Measurements from ENCODE around the gene COMP. TPM values are rescaled to one million over a fixed set of nuclear protein-coding genes. Genes with fewer than 3 reads are reported as not detected.
"Not testable (repeated sequence)": the region's sequence is repeated elsewhere in the genome, so short reads cannot be mapped to it uniquely, and the experiment has no call there.

COMP gene
- total and polyA plus RNA-seq, 2 donors (not counting 1 experiment from before 2014, with no cell fraction given): not detected

GRCh38 chr19:18735752-18736151, 55.4 kb downstream of the COMP start:
- CTCF ChIA-PET: no interaction called here
- H3K4me3 Mint-ChIP-seq: no peak overlapping the region
- Histone ChIP-seq H3K27ac (ENCODE audit: low read length in 2 of 2) (no peak overlapping the region), H2AFZ (ENCODE audit: insufficient read depth, low read depth, low read length, poor library complexity, severe bottlenecking) (no peak overlapping the region), H3K4me3 (ENCODE audit: control extremely low read depth in 1 of 5, extremely low read depth in 1 of 5, insufficient read depth in 1 of 5, low read depth in 2 of 5, low read length in 4 of 5) (no peak overlapping the region), H3K36me3 (replicated peaks in 1 of 2; ENCODE audit: control extremely low read depth in 1 of 2, control insufficient read depth in 1 of 2, extremely low read depth in 1 of 2, insufficient read depth in 2 of 2, low read length in 1 of 2) (peaks cover 0 to 5% of the 10 kb centered on the region in 2 experiments), H3K79me2 (ENCODE audit: control insufficient read depth, insufficient read depth, low read length) (peaks cover 35% of the 10 kb centered on the region), H3K4me1 (ENCODE audit: control insufficient read depth in 2 of 2, insufficient read depth in 2 of 2, low read length in 2 of 2) (no peaks in the 10 kb centered on the region), H4K20me1 (ENCODE audit: control insufficient read depth, insufficient read depth, low read length, poor library complexity, severe bottlenecking) (peaks cover 80% of the 10 kb centered on the region), H3K27me3 (replicated peaks in 1 of 4; ENCODE audit: control extremely low read depth in 1 of 4, control insufficient read depth in 3 of 4, insufficient read depth in 4 of 4, low read length in 3 of 4) (no peaks in the 10 kb centered on the region), H3K9me3 (ENCODE audit: control extremely low read depth in 1 of 3, control insufficient read depth in 2 of 3, insufficient read depth in 1 of 3, low read length in 2 of 3) (no peaks in the 10 kb centered on the region), H3K9ac (ENCODE audit: low read length) (no peak overlapping the region), H3K4me2 (replicated peaks; ENCODE audit: low read depth, low read length, poor library complexity, severe bottlenecking) (no peak overlapping the region)
- no peaks in the 10 kb centered on the region for H3K27me3 Mint-ChIP-seq
- no peaks in the 10 kb centered on the region for H3K9me3 Mint-ChIP-seq (ENCODE audit: insufficient read depth)
- ATAC-seq (ENCODE audit: low read depth) (no peak), DNase-seq (no peak)
- peaks cover 4% of the 10 kb centered on the region for H3K4me1 Mint-ChIP-seq
- POLR2A ChIA-PET: no interaction called here
- no peak for TF ChIP-seq EZH2 (IDR thresholded peaks at IDR 0.05; ENCODE audit: borderline replicate concordance, insufficient read depth, low read depth, low read length, poor library complexity, severe bottlenecking)
- no peak for TF ChIP-seq CTCF (IDR thresholded peaks at IDR 0.05)
- intact Hi-C loops (cut with micrococcal nuclease): no loop called here
- 86% methylated on average over 9 of the region's 9 CpGs for WGBS (ENCODE audit: insufficient coverage)
- no peak overlapping the region for H3K27ac Mint-ChIP-seq

GRCh38 chr19:18735324-18735723, 55.8 kb downstream of the COMP start:
- ATAC-seq (ENCODE audit: low read depth) (no peak), DNase-seq (no peak)
- H3K27ac ChIP-seq (ENCODE audit: low read length in 2 of 2): no peak overlapping the region
- Mint-ChIP-seq H3K27me3 (no peaks in the 10 kb centered on the region), H3K9me3 (ENCODE audit: insufficient read depth) (no peaks in the 10 kb centered on the region), H3K27ac (no peak overlapping the region), H3K4me1 (peaks cover 4% of the 10 kb centered on the region), H3K4me3 (no peak overlapping the region)
- no peak overlapping the region for H3K4me3 ChIP-seq (ENCODE audit: control extremely low read depth in 1 of 5, extremely low read depth in 1 of 5, insufficient read depth in 1 of 5, low read depth in 2 of 5, low read length in 4 of 5)
- no peak overlapping the region for H2AFZ ChIP-seq (ENCODE audit: insufficient read depth, low read depth, low read length, poor library complexity, severe bottlenecking)
- H3K79me2 ChIP-seq (ENCODE audit: control insufficient read depth, insufficient read depth, low read length): peaks cover 39% of the 10 kb centered on the region
- TF ChIP-seq CTCF (IDR thresholded peaks at IDR 0.05): no peak
- TF ChIP-seq EZH2 (IDR thresholded peaks at IDR 0.05; ENCODE audit: borderline replicate concordance, insufficient read depth, low read depth, low read length, poor library complexity, severe bottlenecking): no peak
- H3K9ac ChIP-seq (ENCODE audit: low read length): no peak overlapping the region
- ChIA-PET POLR2A (no interaction called here), CTCF (no interaction called here)
- WGBS (ENCODE audit: insufficient coverage): 29% methylated on average over 14 of the region's 14 CpGs
- H4K20me1 ChIP-seq (ENCODE audit: control insufficient read depth, insufficient read depth, low read length, poor library complexity, severe bottlenecking): peaks cover 80% of the 10 kb centered on the region
- H3K36me3 ChIP-seq (replicated peaks in 1 of 2; ENCODE audit: control extremely low read depth in 1 of 2, control insufficient read depth in 1 of 2, extremely low read depth in 1 of 2, insufficient read depth in 2 of 2, low read length in 1 of 2): peaks cover 0 to 5% of the 10 kb centered on the region in 2 experiments
- intact Hi-C loops (cut with micrococcal nuclease): no loop called here
- no peaks in the 10 kb centered on the region for H3K9me3 ChIP-seq (ENCODE audit: control extremely low read depth in 1 of 3, control insufficient read depth in 2 of 3, insufficient read depth in 1 of 3, low read length in 2 of 3)
- no peak overlapping the region for H3K4me2 ChIP-seq (replicated peaks; ENCODE audit: low read depth, low read length, poor library complexity, severe bottlenecking)
- no peaks in the 10 kb centered on the region for H3K4me1 ChIP-seq (ENCODE audit: control insufficient read depth in 2 of 2, insufficient read depth in 2 of 2, low read length in 2 of 2)
- no peaks in the 10 kb centered on the region for H3K27me3 ChIP-seq (replicated peaks in 1 of 4; ENCODE audit: control extremely low read depth in 1 of 4, control insufficient read depth in 3 of 4, insufficient read depth in 4 of 4, low read length in 3 of 4)

GRCh38 chr19:18733762-18734332, 57.3 kb downstream of the COMP start:
- intact Hi-C loops (cut with micrococcal nuclease); ATAC-seq (ENCODE audit: low read depth); H3K4me1 Mint-ChIP-seq; H3K27me3 ChIP-seq (replicated peaks in 1 of 4; ENCODE audit: control extremely low read depth in 1 of 4, control insufficient read depth in 3 of 4, insufficient read depth in 4 of 4, low read length in 3 of 4); H2AFZ ChIP-seq (ENCODE audit: insufficient read depth, low read depth, low read length, poor library complexity, severe bottlenecking); H3K27me3 Mint-ChIP-seq; H3K4me2 ChIP-seq (replicated peaks; ENCODE audit: low read depth, low read length, poor library complexity, severe bottlenecking); H3K36me3 ChIP-seq (replicated peaks in 1 of 2; ENCODE audit: control extremely low read depth in 1 of 2, control insufficient read depth in 1 of 2, extremely low read depth in 1 of 2, insufficient read depth in 2 of 2, low read length in 1 of 2); H3K9me3 ChIP-seq (ENCODE audit: control extremely low read depth in 1 of 3, control insufficient read depth in 2 of 3, insufficient read depth in 1 of 3, low read length in 2 of 3); H3K4me3 Mint-ChIP-seq; H3K9ac ChIP-seq (ENCODE audit: low read length); H3K4me1 ChIP-seq (ENCODE audit: control insufficient read depth in 2 of 2, insufficient read depth in 2 of 2, low read length in 2 of 2); H3K27ac ChIP-seq (ENCODE audit: low read length in 2 of 2); DNase-seq; H3K4me3 ChIP-seq (ENCODE audit: control extremely low read depth in 1 of 5, extremely low read depth in 1 of 5, insufficient read depth in 1 of 5, low read depth in 2 of 5, low read length in 4 of 5); H3K9me3 Mint-ChIP-seq (ENCODE audit: insufficient read depth); H3K27ac Mint-ChIP-seq; CTCF ChIA-PET: not testable (repeated sequence)
- POLR2A ChIA-PET: interaction anchor here (0.7 kb wide), 1 partner anchor 110 kb away, joined by 3 read pairs; no protein-coding TSS in a partner anchor
- peaks cover 47% of the 10 kb centered on the region for H3K79me2 ChIP-seq (ENCODE audit: control insufficient read depth, insufficient read depth, low read length)
- WGBS (ENCODE audit: insufficient coverage): 97% methylated on average over 7 of the region's 11 CpGs
- H4K20me1 ChIP-seq (ENCODE audit: control insufficient read depth, insufficient read depth, low read length, poor library complexity, severe bottlenecking): peaks cover 77% of the 10 kb centered on the region

Data from B cell (primary cell).